Mesendoderm (in vitro differentiated cells): Measurements from ENCODE around the gene EPB41L2.

Experiments
- DNase-seq: peaks from one replicate; pipeline ENCODE4 v3.0.0; 2013
- H2AK5ac ChIP-seq: 2 replicates; pipeline ENCODE4 v1.6.1; 2013; ENCODE audit warnings: low read length, inconsistent platforms
- H2BK120ac ChIP-seq: 2 replicates; pipeline ENCODE4 v1.6.1; 2013; ENCODE audit warnings: low read depth, mild to moderate bottlenecking, low read length, moderate library complexity, mixed read lengths
- H2BK15ac ChIP-seq: replicated peaks from 2 replicates; pipeline ENCODE4 v1.6.1; 2013; ENCODE audit warnings: low read depth, mild to moderate bottlenecking, moderate library complexity
- H2BK5ac ChIP-seq: 2 replicates; pipeline ENCODE4 v1.6.1; 2013; ENCODE audit warnings: low read length, inconsistent platforms
- H3K18ac ChIP-seq: 2 replicates; pipeline ENCODE4 v1.6.1; 2013; ENCODE audit warnings: mild to moderate bottlenecking, low read length, mixed read lengths
- H3K23ac ChIP-seq: one replicate; pipeline ENCODE4 v1.6.1; 2013; ENCODE audit warnings: low read length
- H3K27ac ChIP-seq: 2 replicates; pipeline ENCODE4 v1.5.1; 2013; ENCODE audit warnings: low read depth, mild to moderate bottlenecking, inconsistent platforms, low read length, moderate library complexity
- H3K27me3 ChIP-seq: 2 replicates; pipeline ENCODE4 v1.6.1; 2013; ENCODE audit warnings: low read length, control low read depth, mild to moderate bottlenecking, inconsistent platforms; ENCODE audit not compliant: insufficient read depth, poor library complexity
- H3K36me3 ChIP-seq: 2 replicates; pipeline ENCODE4 v1.6.1; 2013; ENCODE audit warnings: low read length, inconsistent platforms; ENCODE audit not compliant: control insufficient read depth, insufficient read depth
- H3K4ac ChIP-seq: one replicate; pipeline ENCODE4 v1.6.1; 2013; ENCODE audit warnings: low read depth, mild to moderate bottlenecking, low read length, moderate library complexity
- H3K4me1 ChIP-seq: 2 replicates; pipeline ENCODE4 v1.6.1; 2013; ENCODE audit warnings: low read depth, low read length, inconsistent platforms; ENCODE audit not compliant: control insufficient read depth
- H3K4me2 ChIP-seq: 2 replicates; pipeline ENCODE4 v1.6.1; 2013; ENCODE audit warnings: low read length
- H3K4me3 ChIP-seq: 2 replicates; pipeline ENCODE4 v1.5.1; 2013; ENCODE audit warnings: mild to moderate bottlenecking, low read length
- H3K56ac ChIP-seq: one replicate; pipeline ENCODE4 v1.6.1; 2013; ENCODE audit warnings: low read length
- H3K79me1 ChIP-seq: 2 replicates; pipeline ENCODE4 v1.6.1; 2013; ENCODE audit warnings: low read length, inconsistent platforms
- H3K79me2 ChIP-seq: 2 replicates; pipeline ENCODE4 v1.6.1; 2013; ENCODE audit warnings: mild to moderate bottlenecking, low read length; ENCODE audit not compliant: control insufficient read depth, insufficient read depth
- H3K9ac ChIP-seq: 2 replicates; pipeline ENCODE4 v1.6.1; 2013; ENCODE audit warnings: low read length, inconsistent platforms
- H4K5ac ChIP-seq: one replicate; pipeline ENCODE4 v1.6.1; 2013; ENCODE audit warnings: low read length
- H4K8ac ChIP-seq: one replicate; pipeline ENCODE4 v1.6.1; 2013; ENCODE audit warnings: low read depth, mild to moderate bottlenecking, control low read depth, low read length, moderate library complexity
- WGBS: extraction: QIAGEN DNeasy Blood & Tissue Kit; methylation state at CpG from one replicate; pipeline ENCODE4 v1.1.7; 2013; ENCODE audit warnings: low lambda C conversion rate, missing lambda C conversion rate; ENCODE audit not compliant: insufficient coverage; ENCODE audit errors: extremely low coverage; 5-methylcytosine and 5-hydroxymethylcytosine counted together

Gene EPB41L2

GRCh38 chr6:131048933-131049515 is 14.0 kb downstream of the EPB41L2 start:
- no peak overlapping the region for H2BK120ac ChIP-seq
- no peaks in the 10 kb centered on the region for H3K4me1 ChIP-seq
- no peaks in the 10 kb centered on the region for H3K27me3 ChIP-seq
- DNase-seq, result no peak
- no peak overlapping the region for H3K4ac ChIP-seq
- H2AK5ac ChIP-seq, result no peak overlapping the region
- no peak overlapping the region for H2BK5ac ChIP-seq
- H3K4me3 ChIP-seq, result no peak overlapping the region
- H3K9ac ChIP-seq, result no peak overlapping the region
- no peak overlapping the region for H3K56ac ChIP-seq
- peaks cover 22% of the 10 kb centered on the region for H3K79me2 ChIP-seq
- H3K4me2 ChIP-seq, result no peak overlapping the region
- H3K36me3 ChIP-seq, result no peaks in the 10 kb centered on the region
- H3K23ac ChIP-seq, result no peak overlapping the region
- H2BK15ac ChIP-seq, result no peak overlapping the region
- no peak overlapping the region for H4K8ac ChIP-seq
- WGBS, result no CpG with 5 or more reads among the region's 4 CpGs
- peaks cover 10% of the 10 kb centered on the region for H3K79me1 ChIP-seq
- no peak overlapping the region for H4K5ac ChIP-seq
- H3K18ac ChIP-seq, result no peak overlapping the region
- H3K27ac ChIP-seq, result no peak overlapping the region

- Histone ChIP-seq H3K9ac (no peak overlapping the region), H3K79me1 (peaks cover 7% of the 10 kb centered on the region), H4K8ac (no peak overlapping the region), H3K36me3 (no peaks in the 10 kb centered on the region), H2BK120ac (no peak overlapping the region), H3K18ac (no peak overlapping the region), H3K56ac (no peak overlapping the region), H3K4me2 (no peak overlapping the region), H3K4me3 (no peak overlapping the region), H2AK5ac (no peak overlapping the region), H3K27ac (no peak overlapping the region), H3K23ac (no peak overlapping the region), H2BK15ac (no peak overlapping the region), H2BK5ac (no peak overlapping the region), H3K4ac (no peak overlapping the region), H3K4me1 (no peaks in the 10 kb centered on the region), H3K79me2 (peaks cover 23% of the 10 kb centered on the region), H4K5ac (no peak overlapping the region), H3K27me3 (no peaks in the 10 kb centered on the region)
- WGBS, result no CpG with 5 or more reads among the region's 5 CpGs
- DNase-seq, result no peak
Measured at GRCh38 chr6:131048459-131048858, 14.6 kb downstream of the EPB41L2 start.

- H3K4ac ChIP-seq, result no peak overlapping the region
- H3K4me1 ChIP-seq, result no peaks in the 10 kb centered on the region
- H3K56ac ChIP-seq, result no peak overlapping the region
- no peak overlapping the region for H2BK5ac ChIP-seq
- H3K79me2 ChIP-seq, result peaks cover 14% of the 10 kb centered on the region
- peaks cover 4% of the 10 kb centered on the region for H3K79me1 ChIP-seq
- no peaks in the 10 kb centered on the region for H3K27me3 ChIP-seq
- no peak overlapping the region for H3K4me2 ChIP-seq
- no peak overlapping the region for H2BK15ac ChIP-seq
- H3K9ac ChIP-seq, result no peak overlapping the region
- no peak overlapping the region for H4K8ac ChIP-seq
- H3K18ac ChIP-seq, result no peak overlapping the region
- WGBS, result no CpG with 5 or more reads among the region's 2 CpGs
- no peak overlapping the region for H4K5ac ChIP-seq
- H3K4me3 ChIP-seq, result no peak overlapping the region
- no peak overlapping the region for H2BK120ac ChIP-seq
- H3K27ac ChIP-seq, result no peak overlapping the region
- H2AK5ac ChIP-seq, result no peak overlapping the region
- no peak for DNase-seq
- H3K23ac ChIP-seq, result no peak overlapping the region
- no peaks in the 10 kb centered on the region for H3K36me3 ChIP-seq
Measured at GRCh38 chr6:131045139-131045538, 17.9 kb downstream of the EPB41L2 start.

- Histone ChIP-seq H3K36me3 (no peaks in the 10 kb centered on the region), H3K56ac (no peak overlapping the region), H3K27ac (no peak overlapping the region), H2BK120ac (no peak overlapping the region), H3K4me3 (no peak overlapping the region), H3K79me2 (peaks cover 16% of the 10 kb centered on the region), H3K23ac (no peak overlapping the region), H3K4me2 (no peak overlapping the region), H3K79me1 (peaks cover 5% of the 10 kb centered on the region), H3K4ac (no peak overlapping the region), H2BK5ac (no peak overlapping the region), H3K9ac (no peak overlapping the region), H3K4me1 (no peaks in the 10 kb centered on the region), H3K27me3 (no peaks in the 10 kb centered on the region), H3K18ac (no peak overlapping the region), H2BK15ac (no peak overlapping the region), H4K8ac (no peak overlapping the region), H2AK5ac (no peak overlapping the region), H4K5ac (no peak overlapping the region)
- DNase-seq, result no peak
- no CpG with 5 or more reads among the region's 4 CpGs for WGBS
Measured at GRCh38 chr6:131043902-131044447, 19.1 kb downstream of the EPB41L2 start.

GRCh38 chr6:131042664-131043063 is 20.4 kb downstream of the EPB41L2 start:
- no CpG with 5 or more reads among the region's 2 CpGs for WGBS
- H3K4ac ChIP-seq, result no peak overlapping the region
- H3K9ac ChIP-seq, result no peak overlapping the region

GRCh38 chr6:131041814-131042213 is 21.2 kb downstream of the EPB41L2 start:
- Histone ChIP-seq H3K36me3 (no peaks in the 10 kb centered on the region), H4K8ac (no peak overlapping the region), H3K4me2 (no peak overlapping the region), H3K56ac (no peak overlapping the region), H3K4ac (no peak overlapping the region), H3K9ac (no peak overlapping the region), H2BK120ac (no peak overlapping the region), H3K79me1 (peaks cover 7% of the 10 kb centered on the region), H3K23ac (no peak overlapping the region), H4K5ac (no peak overlapping the region), H3K79me2 (peaks cover 16% of the 10 kb centered on the region), H3K27me3 (no peaks in the 10 kb centered on the region), H3K4me1 (no peaks in the 10 kb centered on the region), H2BK5ac (no peak overlapping the region), H3K18ac (no peak overlapping the region), H3K27ac (no peak overlapping the region), H2BK15ac (no peak overlapping the region), H3K4me3 (no peak overlapping the region), H2AK5ac (no peak overlapping the region)
- WGBS, result no CpG with 5 or more reads among the region's 2 CpGs
- no peak for DNase-seq

More at GRCh38 chr6:131042664-131043063, 20.4 kb downstream of the EPB41L2 start:
- H3K36me3 ChIP-seq, result no peaks in the 10 kb centered on the region
- H3K56ac ChIP-seq, result no peak overlapping the region
- no peak overlapping the region for H4K5ac ChIP-seq
- H4K8ac ChIP-seq, result no peak overlapping the region
- H3K79me2 ChIP-seq, result peaks cover 15% of the 10 kb centered on the region
- DNase-seq, result no peak
- H2BK15ac ChIP-seq, result no peak overlapping the region
- no peak overlapping the region for H2AK5ac ChIP-seq
- H3K4me3 ChIP-seq, result no peak overlapping the region
- H3K27ac ChIP-seq, result no peak overlapping the region
- H3K27me3 ChIP-seq, result no peaks in the 10 kb centered on the region
- peaks cover 5% of the 10 kb centered on the region for H3K79me1 ChIP-seq
- no peak overlapping the region for H3K4me2 ChIP-seq
- no peak overlapping the region for H3K23ac ChIP-seq
- H3K4me1 ChIP-seq, result no peaks in the 10 kb centered on the region
- H3K18ac ChIP-seq, result no peak overlapping the region
- no peak overlapping the region for H2BK120ac ChIP-seq
- H2BK5ac ChIP-seq, result no peak overlapping the region
